K562 (cell line): ENCODE results near the gene EXOC3. TPM values are rescaled to one million over a fixed set of nuclear protein-coding genes. Genes with fewer than 3 reads are reported as not detected.
A peak's percentile ranks its signal among the peaks of the same experiment; 100 is the strongest.

Experiments used
- ATAC-seq: fragments of 200-7000 bp; cut with Tn5 transposase; 3 replicates; pipeline ENCODE4 v1.9.1; 2020; ENCODE audit warnings: moderate library complexity
- BruUV-seq: library from RNA; stranded (reverse); fragments of 400-500 nt; replicated peaks from 2 replicates; lab custom pipeline; 2021; lab: Mats Ljungman, UMichigan
- CTCF ChIA-PET: fragments of 300-600 bp; formaldehyde crosslinking; extraction: SDS; loops from one replicate; lab custom pipeline; 2021; ENCODE audit warnings: low intra/inter-chr PET ratio; lab: Yijun Ruan, JAX
- POLR2A ChIA-PET: fragments of 300-600, 350-650 bp; sonication (Branson Sonifier 250); formaldehyde crosslinking; extraction: SDS; loops from one replicate; lab custom pipeline; 2021; ENCODE audit warnings: antibody characterized with exemption, inconsistent platforms; lab: Yijun Ruan, JAX
- DNase-seq, 4 experiments: peaks; one replicate each; pipeline versions ENCODE4 v3.0.0 to v3.0.0-alpha.2; 2011 to 2018; ENCODE audit warnings: low spot score in 3 of 4, mixed read lengths in 3 of 4; ENCODE audit errors: extremely low read depth in 1 of 4
- FAIRE-seq: peaks from 2 replicates; lab custom pipeline; 2011; peaks lifted over from hg19 to GRCh38; lab: Jason Lieb, UNC
- H2AFZ ChIP-seq: 2 replicates; pipeline ENCODE4 v1.6.0; 2011; ENCODE audit warnings: low read depth, low read length, control low read depth, inconsistent platforms
- H3K27ac ChIP-seq: fragments of 200-600 bp; 3 replicates; pipeline ENCODE4 v1.8.0; 2011; ENCODE audit warnings: low read depth, mild to moderate bottlenecking, control low read depth, inconsistent platforms, low read length, moderate library complexity, mixed read lengths; ENCODE audit errors: extremely low read depth
- H3K27me3 ChIP-seq, 2 experiments: fragments of 300-600 bp in 1 of 2; 2 replicates in 1 of 2; 3 replicates in 1 of 2; pipeline versions ENCODE4 v1.6.0 to v1.8.0; 2011; ENCODE audit warnings: inconsistent platforms in 2 of 2, low read length in 2 of 2, mild to moderate bottlenecking in 1 of 2, mixed read lengths in 1 of 2, moderate library complexity in 1 of 2; ENCODE audit not compliant: control insufficient read depth in 2 of 2, insufficient read depth in 2 of 2
- H3K36me3 ChIP-seq: fragments of 300-600 bp; 3 replicates; pipeline ENCODE4 v1.8.0; 2011; ENCODE audit warnings: mild to moderate bottlenecking, low read length, inconsistent platforms; ENCODE audit not compliant: control insufficient read depth, insufficient read depth
- H3K4me1 ChIP-seq, 2 experiments: fragments of 200-600 bp in 1 of 2; replicated peaks in 1 of 2; 2 replicates in 1 of 2; 3 replicates in 1 of 2; pipeline versions ENCODE4 v1.5.1 to v1.8.0; 2011; ENCODE audit warnings: inconsistent platforms in 2 of 2, low read length in 2 of 2, mild to moderate bottlenecking in 1 of 2, mixed read lengths in 1 of 2, moderate library complexity in 1 of 2; ENCODE audit not compliant: control insufficient read depth in 2 of 2, insufficient read depth in 2 of 2
- H3K4me2 ChIP-seq: 2 replicates; pipeline ENCODE4 v1.6.1; 2011; ENCODE audit warnings: low read length, control low read depth, inconsistent platforms, mixed read lengths; ENCODE audit not compliant: insufficient read depth
- H3K4me3 ChIP-seq: fragments of 200-600 bp; sonication (generic), shearing (Covaris generic); 2 replicates; pipeline ENCODE4 v1.5.1; 2016; ENCODE audit warnings: control low read depth, inconsistent platforms
- H3K79me2 ChIP-seq: fragments of 200-600 bp; 3 replicates; pipeline ENCODE4 v1.8.0; 2011; ENCODE audit warnings: low read length, inconsistent platforms; ENCODE audit not compliant: control insufficient read depth, insufficient read depth
- H3K9ac ChIP-seq, 2 experiments: 2 replicates each; pipeline versions ENCODE4 v1.6.0 to v1.6.1; 2011; ENCODE audit warnings: low read depth in 2 of 2, low read length in 2 of 2, control low read depth in 1 of 2, inconsistent platforms in 1 of 2, mild to moderate bottlenecking in 1 of 2, mixed read lengths in 1 of 2; ENCODE audit not compliant: insufficient read depth in 1 of 2
- H3K9me1 ChIP-seq: one replicate; pipeline ENCODE4 v1.6.0; 2011; ENCODE audit warnings: inconsistent platforms, mild to moderate bottlenecking, low read length, moderate library complexity; ENCODE audit not compliant: control insufficient read depth, insufficient read depth
- H3K9me3 ChIP-seq: replicated peaks from 2 replicates; pipeline ENCODE4 v1.5.1; 2011; ENCODE audit warnings: low read depth, low read length, inconsistent platforms; ENCODE audit not compliant: control insufficient read depth, insufficient read depth
- H4K20me1 ChIP-seq: replicated peaks from 2 replicates; pipeline ENCODE4 v1.6.1; 2011; ENCODE audit warnings: low read length, inconsistent platforms, mixed read lengths; ENCODE audit not compliant: control insufficient read depth, insufficient read depth
- ATF1 ChIP-seq, 2 experiments: fragments of 450-650 bp in 1 of 2; IDR thresholded peaks; 2 replicates each; pipeline ENCODE4 v1.6.1; 2016; ENCODE audit warnings: missing compliant biosample characterization in 1 of 2, missing genetic modification characterization in 1 of 2
- BHLHE40 ChIP-seq: IDR thresholded peaks from 2 replicates; pipeline ENCODE4 v1.6.1; 2011; ENCODE audit warnings: low read length, improper control_type of control experiment
- CHD2 ChIP-seq: IDR thresholded peaks from 2 replicates; pipeline ENCODE4 v1.6.1; 2011; ENCODE audit warnings: low read depth, low read length
- HOXB6 ChIP-seq: fragments of 250-450 bp; sonication (Bioruptor Pico); IDR thresholded peaks from 2 replicates; pipeline ENCODE4 v1.5.1; 2022; ENCODE audit warnings: mild to moderate bottlenecking, borderline replicate concordance
- L3MBTL2 ChIP-seq: fragments of 450-650 bp; IDR thresholded peaks from 2 replicates; pipeline ENCODE4 v1.6.1; 2016; ENCODE audit warnings: mild to moderate bottlenecking, moderate library complexity
- RBM34 ChIP-seq: fragments of 200-400 bp; formaldehyde crosslinking; IDR thresholded peaks from 2 replicates; pipeline ENCODE4 v1.6.1; 2018; ENCODE audit warnings: low read length, borderline replicate concordance; ENCODE audit not compliant: insufficient read depth
- SPI1 ChIP-seq: IDR thresholded peaks from 2 replicates; pipeline ENCODE4 v1.6.1; 2011; ENCODE audit warnings: low read depth, low read length, control low read depth, borderline replicate concordance
- ZFX ChIP-seq: sonication (generic); formaldehyde crosslinking; IDR thresholded peaks from 2 replicates; pipeline ENCODE4 v1.8.0; 2022; ENCODE audit warnings: mild to moderate bottlenecking, missing genetic modification reagents, moderate library complexity
- ZNF133 ChIP-seq: fragments of 250-450 bp; sonication (Bioruptor Pico); IDR thresholded peaks from 2 replicates; pipeline ENCODE4 v1.4.0; 2020; ENCODE audit warnings: mild to moderate bottlenecking
- ZNF239 ChIP-seq: fragments of 250-450 bp; sonication (Bioruptor Pico); IDR thresholded peaks from 2 replicates; pipeline ENCODE4 v1.4.0; 2020; ENCODE audit warnings: mild to moderate bottlenecking
- ZNF24 ChIP-seq: fragments of 450-650 bp; IDR thresholded peaks from 2 replicates; pipeline ENCODE4 v1.6.1; 2016
- ZNF436 ChIP-seq: fragments of 250-450, 450-650 bp; sonication (Bioruptor Pico); formaldehyde crosslinking; IDR thresholded peaks from 2 replicates; pipeline ENCODE4 v1.7.0; 2020; ENCODE audit warnings: mild to moderate bottlenecking
- WGBS: fragments of 100-300 bp; shearing (Covaris generic); methylation state at CpG from one replicate; pipeline ENCODE4 v1.1.6; 2016; ENCODE audit warnings: low coverage, mixed read lengths; ENCODE audit not compliant: insufficient coverage; ENCODE audit errors: missing lambda C conversion rate; 5-methylcytosine and 5-hydroxymethylcytosine counted together
- in situ Hi-C: fragments of 300-500 bp; cut with MboI; formaldehyde crosslinking; loops from 4 replicates; pipeline ENCODE4 v1.15.0; 2018; ENCODE audit warnings: inconsistent platforms, mixed read lengths
- intact Hi-C: fragments of 100-400 bp; cut with micrococcal nuclease; formaldehyde crosslinking; loops from 2 replicates; pipeline ENCODE4 v1.14.2; 2022
- polyA plus RNA-seq, 8 experiments: library from polyadenylated mRNA; depleted of rRNA in 4 of 8; stranded (reverse) in 5 of 8; unstranded in 3 of 8; fragments of >200 nt; fragmentation: Nextera tagmentation in 2 of 8; fragmentation: Illumina TruSeq in 1 of 8; extraction: Ambion mirVana in 2 of 8; extraction: Trizol in 1 of 8; gene quantifications; 2 replicates each; pipeline versions ENCODE4 v1.2.1 to v1.2.3, GENCODE V29; 2011 to 2014; ENCODE audit warnings: inconsistent platforms in 1 of 8, missing spikeins in 1 of 8
- total RNA-seq, 7 experiments: library from RNA; depleted of rRNA in 6 of 7; stranded (reverse); fragments of >200 nt in 6 of 7; fragmentation: Illumina TruSeq in 2 of 7; extraction: Trizol in 2 of 7; gene quantifications; 2 replicates each; pipeline versions ENCODE4 v1.2.1 to v1.2.3, GENCODE V29; 2011 to 2021; ENCODE audit warnings: low replicate concordance in 1 of 7
- TF ChIP-seq, protein P1 (sequence below): fragments of 200-800 bp; sonication (Bioruptor generic); IDR thresholded peaks from 2 replicates; pipeline ENCODE4 v1.6.1; 2016; ENCODE audit warnings: missing genetic modification characterization, missing compliant biosample characterization
- TF ChIP-seq, protein P2 (sequence below): fragments of 450-650 bp; conservative IDR thresholded peaks from 2 replicates; pipeline ENCODE4 v1.6.1; 2016; ENCODE audit warnings: missing genetic modification characterization, low read depth, mild to moderate bottlenecking, missing compliant biosample characterization, moderate library complexity

Gene EXOC3
- total and polyA plus RNA-seq, 9 of the 15 experiments (the other 6 are each of a cell fraction or from before 2014, with no cell fraction given), result 1.4 to 41.9 (median 22.4) TPM

DNA sequence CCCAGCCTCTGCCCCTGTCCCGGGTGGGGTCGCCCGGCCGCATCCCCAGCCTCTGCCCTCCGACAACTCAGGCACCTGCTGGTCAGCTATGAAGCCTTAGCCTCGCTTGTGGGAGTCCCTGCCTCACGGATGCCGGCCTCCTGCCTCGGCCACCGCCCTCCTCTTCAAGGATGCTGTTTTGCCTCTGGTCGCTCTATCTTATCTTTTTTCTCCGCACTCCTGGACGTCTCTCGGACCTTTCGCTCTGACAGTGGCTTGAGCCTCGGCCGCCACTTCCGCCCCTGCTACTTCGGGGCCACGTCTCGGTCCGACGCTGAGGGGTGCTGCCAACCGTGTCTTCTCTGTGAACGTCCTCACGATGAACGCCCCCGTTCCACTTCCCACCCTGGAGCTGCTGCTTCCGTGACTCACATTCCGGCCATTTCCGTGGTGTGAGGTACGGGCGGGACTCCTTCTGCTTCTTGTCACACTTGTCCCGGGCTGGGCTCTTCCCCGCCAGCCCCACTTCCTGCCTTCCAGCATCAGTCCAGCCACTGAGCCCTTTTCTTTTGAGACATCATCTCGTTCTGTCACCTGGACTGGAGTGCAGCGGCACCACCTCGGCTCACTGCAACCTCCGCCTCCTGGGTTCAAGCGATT lies 55.0 kb downstream of the EXOC3 start (continued):
- peak; percentile 6; the same call in 1 of the 2 replicates for TF ChIP-seq SPI1
- TF ChIP-seq, all 486 proteins: peak for 3

DNA sequence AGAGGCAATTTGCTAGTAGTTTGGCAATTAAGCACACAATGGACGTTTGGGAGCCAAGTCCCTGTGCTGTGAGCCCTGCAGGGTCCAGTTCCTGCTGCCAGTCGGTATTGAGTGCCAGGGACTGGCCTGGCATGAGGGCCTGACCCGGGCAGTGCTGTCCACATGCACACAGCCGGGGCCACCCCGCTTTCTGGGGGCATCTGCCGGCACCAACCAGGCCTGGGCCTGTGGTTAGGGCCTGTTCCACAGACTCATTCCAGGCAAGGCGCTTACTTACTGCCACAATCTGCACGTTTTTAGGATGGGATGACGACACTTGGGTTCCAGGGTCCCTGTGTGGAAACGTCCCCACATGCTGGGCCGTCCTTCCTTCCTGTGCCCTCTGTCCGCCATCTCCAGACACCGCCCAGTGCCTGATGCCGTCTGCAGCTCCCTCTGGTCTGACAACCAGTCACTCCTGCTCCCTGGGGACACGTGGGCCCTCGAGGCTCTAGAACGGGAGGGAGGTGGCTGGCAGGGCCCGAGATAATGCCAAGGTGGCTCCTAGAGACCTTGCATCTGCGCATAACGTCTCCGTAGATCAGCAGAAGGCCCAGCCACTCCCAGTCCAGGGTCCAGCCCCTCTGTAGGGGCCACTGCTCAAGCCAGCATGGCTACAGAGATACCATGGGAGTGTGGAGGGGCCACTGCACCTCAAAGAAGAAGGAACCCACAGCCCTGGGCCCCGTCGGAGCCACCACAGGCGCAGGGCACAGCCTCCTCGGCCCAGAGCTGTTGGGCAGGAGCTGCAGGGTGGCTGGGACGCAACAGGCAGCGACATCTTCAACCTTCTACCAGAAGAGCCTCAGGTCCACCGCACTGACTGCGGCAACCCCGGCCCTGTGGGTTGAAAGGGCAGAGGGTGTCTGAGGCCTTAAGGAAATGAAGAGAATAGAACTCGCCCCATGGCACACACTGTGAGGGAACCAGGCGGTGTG lies 56.5 kb downstream of the EXOC3 start:
- ChIA-PET POLR2A (no interaction called here), CTCF (no interaction called here)
- Histone ChIP-seq H3K4me3 (no peak overlapping the region), H3K4me2 (no peak overlapping the region), H3K27ac (no peak overlapping the region), H3K36me3 (no peaks in the 10 kb centered on the region), H2AFZ (no peak overlapping the region), H4K20me1 (peaks cover 14% of the 10 kb centered on the region), H3K9me3 (no peaks in the 10 kb centered on the region), H3K4me1 (peaks cover 0 to 47% of the 10 kb centered on the region in 2 experiments; a peak in 3 of 5 replicates), H3K79me2 (no peaks in the 10 kb centered on the region), H3K9me1 (peaks cover 3% of the 10 kb centered on the region), H3K27me3 (peaks cover 80 to 93% of the 10 kb centered on the region in 2 experiments), H3K9ac (no peak overlapping the region)
- DNase-seq (no peak), FAIRE-seq (no peak), ATAC-seq (no peak)
- in situ Hi-C loops (no loop called here), intact Hi-C loops (no loop called here)
- WGBS, result 5% methylated on average over 32 of the region's 32 CpGs
- BruUV-seq, result no TSS peak
- TF ChIP-seq ZFX (CRISPR knock-in tag) (no peak), HOXB6 (CRISPR knock-in tag) (no peak), ATF1 (CRISPR knock-in tag; IDR thresholded peaks at IDR 0.05) (no peak), ATF1 (tag; IDR thresholded peaks at IDR 0.05) (no peak), L3MBTL2 (no peak), ZNF24 (no peak), ZNF436 (CRISPR knock-in tag) (no peak), ZNF239 (CRISPR knock-in tag) (no peak), CHD2 (no peak), RBM34 (no peak), ZNF133 (no peak), BHLHE40 (no peak)
- TF ChIP-seq, protein P1, sequence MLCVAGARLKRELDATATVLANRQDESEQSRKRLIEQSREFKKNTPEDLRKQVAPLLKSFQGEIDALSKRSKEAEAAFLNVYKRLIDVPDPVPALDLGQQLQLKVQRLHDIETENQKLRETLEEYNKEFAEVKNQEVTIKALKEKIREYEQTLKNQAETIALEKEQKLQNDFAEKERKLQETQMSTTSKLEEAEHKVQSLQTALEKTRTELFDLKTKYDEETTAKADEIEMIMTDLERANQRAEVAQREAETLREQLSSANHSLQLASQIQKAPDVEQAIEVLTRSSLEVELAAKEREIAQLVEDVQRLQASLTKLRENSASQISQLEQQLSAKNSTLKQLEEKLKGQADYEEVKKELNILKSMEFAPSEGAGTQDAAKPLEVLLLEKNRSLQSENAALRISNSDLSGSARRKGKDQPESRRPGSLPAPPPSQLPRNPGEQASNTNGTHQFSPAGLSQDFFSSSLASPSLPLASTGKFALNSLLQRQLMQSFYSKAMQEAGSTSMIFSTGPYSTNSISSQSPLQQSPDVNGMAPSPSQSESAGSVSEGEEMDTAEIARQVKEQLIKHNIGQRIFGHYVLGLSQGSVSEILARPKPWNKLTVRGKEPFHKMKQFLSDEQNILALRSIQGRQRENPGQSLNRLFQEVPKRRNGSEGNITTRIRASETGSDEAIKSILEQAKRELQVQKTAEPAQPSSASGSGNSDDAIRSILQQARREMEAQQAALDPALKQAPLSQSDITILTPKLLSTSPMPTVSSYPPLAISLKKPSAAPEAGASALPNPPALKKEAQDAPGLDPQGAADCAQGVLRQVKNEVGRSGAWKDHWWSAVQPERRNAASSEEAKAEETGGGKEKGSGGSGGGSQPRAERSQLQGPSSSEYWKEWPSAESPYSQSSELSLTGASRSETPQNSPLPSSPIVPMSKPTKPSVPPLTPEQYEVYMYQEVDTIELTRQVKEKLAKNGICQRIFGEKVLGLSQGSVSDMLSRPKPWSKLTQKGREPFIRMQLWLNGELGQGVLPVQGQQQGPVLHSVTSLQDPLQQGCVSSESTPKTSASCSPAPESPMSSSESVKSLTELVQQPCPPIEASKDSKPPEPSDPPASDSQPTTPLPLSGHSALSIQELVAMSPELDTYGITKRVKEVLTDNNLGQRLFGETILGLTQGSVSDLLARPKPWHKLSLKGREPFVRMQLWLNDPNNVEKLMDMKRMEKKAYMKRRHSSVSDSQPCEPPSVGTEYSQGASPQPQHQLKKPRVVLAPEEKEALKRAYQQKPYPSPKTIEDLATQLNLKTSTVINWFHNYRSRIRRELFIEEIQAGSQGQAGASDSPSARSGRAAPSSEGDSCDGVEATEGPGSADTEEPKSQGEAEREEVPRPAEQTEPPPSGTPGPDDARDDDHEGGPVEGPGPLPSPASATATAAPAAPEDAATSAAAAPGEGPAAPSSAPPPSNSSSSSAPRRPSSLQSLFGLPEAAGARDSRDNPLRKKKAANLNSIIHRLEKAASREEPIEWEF (CRISPR knock-in tag), result no peak
- TF ChIP-seq, protein P2, sequence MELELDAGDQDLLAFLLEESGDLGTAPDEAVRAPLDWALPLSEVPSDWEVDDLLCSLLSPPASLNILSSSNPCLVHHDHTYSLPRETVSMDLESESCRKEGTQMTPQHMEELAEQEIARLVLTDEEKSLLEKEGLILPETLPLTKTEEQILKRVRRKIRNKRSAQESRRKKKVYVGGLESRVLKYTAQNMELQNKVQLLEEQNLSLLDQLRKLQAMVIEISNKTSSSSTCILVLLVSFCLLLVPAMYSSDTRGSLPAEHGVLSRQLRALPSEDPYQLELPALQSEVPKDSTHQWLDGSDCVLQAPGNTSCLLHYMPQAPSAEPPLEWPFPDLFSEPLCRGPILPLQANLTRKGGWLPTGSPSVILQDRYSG (tag), result no peak
